Measurements from ENCODE around the gene NTRK2.

Gene NTRK2

DNA sequence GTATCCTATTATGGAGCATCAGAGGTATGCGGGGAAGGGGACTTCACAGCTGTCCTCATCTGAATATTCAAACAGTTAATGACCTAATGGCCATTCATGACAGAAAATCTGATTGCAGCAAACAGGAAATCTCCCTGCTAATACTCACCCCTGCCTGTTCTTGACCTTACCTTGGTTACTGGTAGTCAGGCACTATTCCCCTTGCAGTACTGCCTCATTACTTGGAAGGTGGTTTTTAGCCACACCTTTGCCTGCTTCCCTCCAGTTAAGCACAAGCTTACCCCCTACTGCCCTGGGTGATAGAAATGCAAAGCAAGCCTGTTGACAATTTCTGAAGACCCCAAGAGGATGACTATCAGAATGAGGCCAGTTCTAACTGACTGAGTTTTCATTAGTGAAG is 332.4 kb downstream of the NTRK2 start (continued):
- TF ChIP-seq, protein P1, sequence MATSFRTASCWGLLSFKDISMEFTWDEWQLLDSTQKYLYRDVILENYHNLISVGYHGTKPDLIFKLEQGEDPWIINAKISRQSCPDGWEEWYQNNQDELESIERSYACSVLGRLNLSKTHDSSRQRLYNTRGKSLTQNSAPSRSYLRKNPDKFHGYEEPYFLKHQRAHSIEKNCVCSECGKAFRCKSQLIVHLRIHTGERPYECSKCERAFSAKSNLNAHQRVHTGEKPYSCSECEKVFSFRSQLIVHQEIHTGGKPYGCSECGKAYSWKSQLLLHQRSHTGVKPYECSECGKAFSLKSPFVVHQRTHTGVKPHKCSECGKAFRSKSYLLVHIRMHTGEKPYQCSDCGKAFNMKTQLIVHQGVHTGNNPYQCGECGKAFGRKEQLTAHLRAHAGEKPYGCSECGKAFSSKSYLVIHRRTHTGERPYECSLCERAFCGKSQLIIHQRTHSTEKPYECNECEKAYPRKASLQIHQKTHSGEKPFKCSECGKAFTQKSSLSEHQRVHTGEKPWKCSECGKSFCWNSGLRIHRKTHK (tag by site-specific recombination; IDR thresholded peaks at IDR 0.05): no peak

GRCh38 chr9:85004818-85005413 is 335.4 kb downstream of the NTRK2 start:
- Histone ChIP-seq H3K36me3 (ENCODE audit: control insufficient read depth in 2 of 2, insufficient read depth in 1 of 2, low read length in 2 of 2) (no peaks in the 10 kb centered on the region), H3K27ac (ENCODE audit: extremely low read depth, low read depth, low read length) (no peak overlapping the region), H3K9me3 (ENCODE audit: control insufficient read depth, insufficient read depth, low read depth, low read length) (no peaks in the 10 kb centered on the region), H3K4me1 (ENCODE audit: control insufficient read depth, insufficient read depth, low read length) (no peaks in the 10 kb centered on the region), H3K4me3 (ENCODE audit: low read depth, low read length) (no peak overlapping the region)
- CTCF ChIA-PET: interaction anchor here (0.6 to 1.2 kb wide), 3 partner anchors 35 to 99 kb away, joined by 3 to 5 read pairs (median 4); no protein-coding TSS in a partner anchor
- TF ChIP-seq ZNF639 (tag by site-specific recombination; IDR thresholded peaks at IDR 0.05): no peak
- POLR2A ChIA-PET: no interaction called here

- POLR2A ChIA-PET: no interaction called here
- Histone ChIP-seq H3K36me3 (ENCODE audit: control insufficient read depth in 2 of 2, insufficient read depth in 1 of 2, low read length in 2 of 2) (no peaks in the 10 kb centered on the region), H3K9me3 (ENCODE audit: control insufficient read depth, insufficient read depth, low read depth, low read length) (no peaks in the 10 kb centered on the region), H3K27ac (ENCODE audit: extremely low read depth, low read depth, low read length) (no peak overlapping the region), H3K4me1 (ENCODE audit: control insufficient read depth, insufficient read depth, low read length) (no peaks in the 10 kb centered on the region), H3K4me3 (ENCODE audit: low read depth, low read length) (no peak overlapping the region)
- no peak for TF ChIP-seq ZBTB11 (tag by site-specific recombination; conservative IDR thresholded peaks at IDR 0.05; ENCODE audit: low read depth)
- TF ChIP-seq PRDM10 (tag by site-specific recombination; IDR thresholded peaks at IDR 0.05): no peak
- TF ChIP-seq ZNF549 (tag by site-specific recombination; IDR thresholded peaks at IDR 0.05): no peak
- no peak for TF ChIP-seq ZBTB17 (tag by site-specific recombination; IDR thresholded peaks at IDR 0.05)
- no peak for TF ChIP-seq SP2 (tag by site-specific recombination; IDR thresholded peaks at IDR 0.05)
- TF ChIP-seq KLF16 (tag by site-specific recombination; IDR thresholded peaks at IDR 0.05): no peak
- no peak for TF ChIP-seq ZNF239 (tag by site-specific recombination; IDR thresholded peaks at IDR 0.05)
- no peak for TF ChIP-seq SALL2 (tag by site-specific recombination; IDR thresholded peaks at IDR 0.05; ENCODE audit: borderline replicate concordance)
- CTCF ChIA-PET: no interaction called here
Observed at GRCh38 chr9:85007748-85008147, 338.2 kb downstream of the NTRK2 start.

All from HEK293 (cell line).